ENCODE measurements around the gene PROM2.

DNA sequence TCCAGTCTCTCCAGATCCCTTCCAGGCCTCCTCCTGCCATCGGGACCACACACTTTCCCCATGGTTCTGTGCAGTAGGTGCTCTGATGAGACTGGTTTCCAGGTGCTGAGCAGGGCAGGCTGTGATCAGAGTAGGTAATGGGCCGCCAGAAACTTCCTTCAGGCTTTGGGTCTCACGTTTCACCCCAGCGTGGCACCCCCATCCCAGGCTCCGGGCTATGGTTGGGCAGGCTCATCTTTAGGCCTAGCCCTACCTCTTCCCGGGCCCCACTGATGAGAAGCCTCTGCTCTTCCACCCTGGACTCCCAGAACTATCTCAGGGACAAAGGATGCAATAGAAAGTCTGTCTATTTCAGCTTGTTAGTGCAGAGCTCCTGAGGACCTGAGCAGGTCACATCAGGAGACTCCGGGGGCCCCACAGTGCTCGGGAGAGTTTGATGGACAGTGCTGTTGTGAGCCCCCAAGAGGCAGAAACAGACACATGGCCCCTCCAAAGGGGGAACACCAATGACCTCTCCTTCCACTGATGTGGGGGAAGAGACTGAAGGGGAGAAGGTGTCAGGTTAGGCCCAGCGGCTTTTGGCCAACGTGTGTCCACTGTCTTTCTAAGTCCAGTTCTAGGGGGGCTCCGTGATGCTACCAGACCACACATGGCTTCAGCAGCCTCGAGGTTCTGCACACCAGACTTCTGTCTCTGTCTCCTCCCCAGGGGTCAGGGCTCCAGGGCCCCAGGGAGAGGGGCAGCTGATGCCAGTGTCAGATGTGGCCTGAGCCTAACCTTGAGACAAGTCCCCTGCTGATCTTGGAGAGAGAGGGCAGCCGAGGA, 5.8 kb upstream of the PROM2 start:
- TF ChIP-seq CTCF (IDR thresholded peaks at IDR 0.05) = no peak
- TF ChIP-seq POLR2A (IDR thresholded peaks at IDR 0.05) = no peak

Data from uterus (tissue), 2 donors.